Stomach (tissue), 9 donors: Measurements from ENCODE around the gene ERBB4. TPM values are rescaled to one million over a fixed set of nuclear protein-coding genes. Genes with fewer than 3 reads are reported as not detected.

Experiments used
- DNase-seq, 2 donors: peaks; one replicate each; pipeline versions ENCODE4 v3.0.0 to v3.0.0-alpha.2; 2013 to 2019
- H3K27ac ChIP-seq, 5 donors: fragments of 200-600 bp in 4 of 5; sonication (generic) in 4 of 5; one replicate each; pipeline ENCODE4 v1.5.1; 2013 to 2019; ENCODE audit warnings: mild to moderate bottlenecking in 1 of 5, moderate library complexity in 1 of 5
- H3K27me3 ChIP-seq, 3 donors: fragments of 200-600 bp; sonication (generic); one replicate each; pipeline ENCODE4 v1.5.1; 2017 to 2019; ENCODE audit warnings: mixed run types in 1 of 3
- H3K36me3 ChIP-seq, 4 donors: fragments of 200-600 bp; sonication (generic); 1 replicate in 3 of 4; 2 replicates in 1 of 4; pipeline ENCODE4 v1.5.1; 2016 to 2019
- H3K4me1 ChIP-seq, 4 donors: fragments of 200-600 bp; sonication (generic); one replicate each; pipeline ENCODE4 v1.5.1; 2016 to 2019
- H3K4me3 ChIP-seq, 4 donors: fragments of 200-600 bp; sonication (generic) in 3 of 4; one replicate each; pipeline ENCODE4 v1.5.1; 2016 to 2019; ENCODE audit warnings: mild to moderate bottlenecking in 1 of 4
- H3K9me3 ChIP-seq, 4 donors: fragments of 200-600 bp; sonication (generic); one replicate each; pipeline ENCODE4 v1.5.1; 2016 to 2019
- EP300 ChIP-seq: sonication (generic); formaldehyde crosslinking; IDR thresholded peaks from one replicate; pipeline ENCODE4 v1.6.1; 2017; ENCODE audit warnings: antibody characterized with exemption
- POLR2A ChIP-seq, 4 donors: fragments of 450-650 bp; IDR thresholded peaks; one replicate each; pipeline ENCODE4 v1.6.1; 2016; ENCODE audit warnings: antibody characterized with exemption in 4 of 4, control low read depth in 2 of 4, mild to moderate bottlenecking in 1 of 4, moderate library complexity in 1 of 4
- POLR2AphosphoS5 ChIP-seq, 3 donors: sonication (generic); formaldehyde crosslinking; IDR thresholded peaks; one replicate each; pipeline ENCODE4 v1.6.1; 2016; ENCODE audit warnings: antibody characterized with exemption in 3 of 3
- WGBS, 5 donors: extraction: QIAGEN DNeasy Blood & Tissue Kit in 3 of 5; methylation state at CpG; one replicate each; pipeline versions ENCODE4 v1.1.5 to v1.1.7; 2013 to 2018; 5-methylcytosine and 5-hydroxymethylcytosine counted together
- intact Hi-C: fragments of 100-400 bp; cut with DNase I; formaldehyde crosslinking; loops from one replicate; pipeline ENCODE4 v1.15.1; 2023; ENCODE audit warnings: low total_unique reads
- polyA plus RNA-seq, 3 donors: library from polyadenylated mRNA; stranded (reverse); fragments of 200-250 nt; gene quantifications; one replicate each; pipeline ENCODE4 v1.2.3, GENCODE V29; 2013
- total RNA-seq, 5 donors: library from RNA; depleted of rRNA; stranded (reverse); fragments of >200 nt; gene quantifications; one replicate each; pipeline versions ENCODE4 v1.1.0 to v1.2.3, GENCODE V29; 2014 to 2016
- TF ChIP-seq, protein P1 (sequence below), 7 experiments: fragments of 450-650 bp in 4 of 7; fragments of 200-600 bp in 3 of 7; sonication (generic) in 3 of 7; IDR thresholded peaks; one replicate each; pipeline ENCODE4 v1.5.1; 2016 to 2019; ENCODE audit warnings: antibody characterized with exemption in 7 of 7, control low read depth in 2 of 7, mild to moderate bottlenecking in 1 of 7
- donor health status: healthy with polysubstance abuse.
- donor health status: Bipolar disorder and iron deficiency.
- donor health status: healthy.

ERBB4 gene
- total and polyA plus RNA-seq, 8 donors, result 0.12 to 2.5 (median 0.45) TPM; not detected in 1

DNA sequence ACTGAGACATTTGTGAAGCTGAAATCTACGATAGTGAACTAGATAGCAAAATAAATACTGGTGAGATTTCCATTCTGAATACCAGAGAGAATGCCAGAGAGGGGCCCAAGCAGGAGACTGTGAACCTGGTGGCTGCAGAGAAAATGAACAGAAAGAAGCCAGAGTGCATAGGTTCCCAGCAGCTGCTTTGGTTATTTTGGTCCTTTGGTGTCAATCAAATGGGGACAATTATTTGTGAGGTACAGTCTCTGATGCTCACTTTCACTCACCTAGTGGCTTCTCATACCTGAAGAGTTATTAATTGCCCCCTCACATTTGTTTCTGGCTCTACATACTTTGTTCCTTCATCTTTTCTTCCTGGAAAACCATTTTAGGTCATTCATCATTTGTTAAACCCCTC, 1170.1 kb downstream of the ERBB4 start:
- no peaks in the 10 kb centered on the region for H3K9me3 ChIP-seq
- H3K27me3 ChIP-seq, result no peaks in the 10 kb centered on the region
- no peaks in the 10 kb centered on the region for H3K36me3 ChIP-seq
- DNase-seq, result no peak
- intact Hi-C loops, result no loop called here
- H3K4me1 ChIP-seq, result no peaks in the 10 kb centered on the region
- whole genome bisulfite sequencing, 5 donors, result 7 to 50% (median 21%) methylated on average over 1 of the region's 1 CpG
- H3K27ac ChIP-seq, result no peak overlapping the region
- H3K4me3 ChIP-seq, result no peak overlapping the region
- TF ChIP-seq, protein P1, sequence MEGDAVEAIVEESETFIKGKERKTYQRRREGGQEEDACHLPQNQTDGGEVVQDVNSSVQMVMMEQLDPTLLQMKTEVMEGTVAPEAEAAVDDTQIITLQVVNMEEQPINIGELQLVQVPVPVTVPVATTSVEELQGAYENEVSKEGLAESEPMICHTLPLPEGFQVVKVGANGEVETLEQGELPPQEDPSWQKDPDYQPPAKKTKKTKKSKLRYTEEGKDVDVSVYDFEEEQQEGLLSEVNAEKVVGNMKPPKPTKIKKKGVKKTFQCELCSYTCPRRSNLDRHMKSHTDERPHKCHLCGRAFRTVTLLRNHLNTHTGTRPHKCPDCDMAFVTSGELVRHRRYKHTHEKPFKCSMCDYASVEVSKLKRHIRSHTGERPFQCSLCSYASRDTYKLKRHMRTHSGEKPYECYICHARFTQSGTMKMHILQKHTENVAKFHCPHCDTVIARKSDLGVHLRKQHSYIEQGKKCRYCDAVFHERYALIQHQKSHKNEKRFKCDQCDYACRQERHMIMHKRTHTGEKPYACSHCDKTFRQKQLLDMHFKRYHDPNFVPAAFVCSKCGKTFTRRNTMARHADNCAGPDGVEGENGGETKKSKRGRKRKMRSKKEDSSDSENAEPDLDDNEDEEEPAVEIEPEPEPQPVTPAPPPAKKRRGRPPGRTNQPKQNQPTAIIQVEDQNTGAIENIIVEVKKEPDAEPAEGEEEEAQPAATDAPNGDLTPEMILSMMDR (IDR thresholded peaks at IDR 0.05), result no peak
- no peak for TF ChIP-seq POLR2A (IDR thresholded peaks at IDR 0.05)
- TF ChIP-seq POLR2AphosphoS5 (IDR thresholded peaks at IDR 0.05), result no peak
- TF ChIP-seq EP300, result no peak

DNA sequence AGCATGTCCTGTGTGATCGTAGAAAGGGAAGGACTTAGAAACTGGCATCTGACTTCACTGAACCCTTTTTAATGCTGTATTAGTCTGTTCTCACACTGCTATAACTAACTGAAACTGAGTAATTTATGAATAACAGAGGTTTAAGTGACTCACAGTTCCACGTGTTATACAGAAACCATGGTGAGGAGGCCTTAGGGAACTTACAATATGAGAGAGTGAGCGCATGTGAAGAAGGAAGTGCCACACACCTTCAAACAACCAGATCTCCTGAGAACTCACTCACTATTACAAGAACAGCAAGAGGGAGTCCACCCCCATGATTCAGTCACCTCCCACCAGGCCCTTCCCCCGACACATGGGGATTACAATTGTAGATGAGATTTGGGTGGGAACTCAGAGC, 1170.9 kb downstream of the ERBB4 start:
- 65 to 76% (median 70%) methylated on average over 4 of the region's 4 CpGs for WGBS, 5 donors
- Histone ChIP-seq H3K27ac (no peak overlapping the region), H3K36me3 (no peaks in the 10 kb centered on the region), H3K9me3 (peaks cover 0 to 4% (median 0%) of the 10 kb centered on the region in 4 donors), H3K4me3 (no peak overlapping the region), H3K27me3 (no peaks in the 10 kb centered on the region), H3K4me1 (no peaks in the 10 kb centered on the region)
- no peak for TF ChIP-seq POLR2AphosphoS5 (IDR thresholded peaks at IDR 0.05)
- DNase-seq, result no peak
- intact Hi-C loops, result no loop called here

DNA sequence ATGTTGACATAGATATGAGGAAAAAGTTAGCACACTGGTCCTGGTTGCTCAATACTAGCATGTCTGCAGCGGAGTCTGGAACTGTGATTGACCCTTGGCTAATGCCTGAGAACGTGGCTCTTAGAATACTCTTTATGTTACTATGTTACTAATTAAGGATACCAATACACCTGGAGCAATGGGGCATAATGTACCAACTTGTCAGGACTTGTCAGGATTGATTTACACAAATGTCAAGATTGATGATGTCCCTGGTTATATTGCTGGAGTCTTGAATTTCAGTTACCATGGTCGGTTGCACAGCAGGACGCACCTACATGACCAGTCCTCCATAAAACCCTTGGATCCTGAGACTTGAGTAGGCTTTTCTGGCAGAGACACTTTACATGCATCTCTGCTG, 1171.3 kb downstream of the ERBB4 start:
- TF ChIP-seq, protein P1 (IDR thresholded peaks at IDR 0.05), result no peak
- TF ChIP-seq POLR2A (IDR thresholded peaks at IDR 0.05) (no peak), EP300 (no peak), POLR2AphosphoS5 (IDR thresholded peaks at IDR 0.05) (no peak)
- H3K27ac ChIP-seq, result no peak overlapping the region
- peaks cover 0 to 4% (median 0%) of the 10 kb centered on the region in 4 donors for H3K9me3 ChIP-seq
- WGBS, 5 donors, result 72 to 86% (median 79%) methylated on average over 4 of the region's 4 CpGs
- H3K4me3 ChIP-seq, result no peak overlapping the region
- H3K36me3 ChIP-seq, result no peaks in the 10 kb centered on the region
- H3K27me3 ChIP-seq, result no peaks in the 10 kb centered on the region
- no peaks in the 10 kb centered on the region for H3K4me1 ChIP-seq
- no peak for DNase-seq
- intact Hi-C loops, result no loop called here

DNA sequence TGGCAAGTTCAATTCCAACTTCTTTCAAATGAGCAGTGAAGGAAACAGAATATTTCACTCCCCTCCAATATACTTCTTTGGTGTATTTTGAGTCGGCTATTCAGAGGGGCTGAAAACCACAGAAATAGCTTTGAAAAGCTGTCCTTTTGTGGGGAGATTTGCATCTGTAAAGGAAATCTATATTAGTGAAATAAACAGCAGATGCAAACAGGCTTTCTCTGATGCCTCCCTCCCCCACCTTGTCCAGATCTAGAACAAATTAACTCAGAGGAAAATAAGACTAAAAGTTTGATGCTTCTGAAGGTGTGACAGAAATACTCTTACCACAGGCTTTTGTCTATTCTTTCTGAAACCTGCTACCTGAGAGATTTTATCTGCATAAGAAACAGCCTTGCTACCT, 1173.7 kb downstream of the ERBB4 start:
- TF ChIP-seq, protein P1 (IDR thresholded peaks at IDR 0.05), result no peak
- TF ChIP-seq POLR2AphosphoS5 (IDR thresholded peaks at IDR 0.05) (no peak), POLR2A (IDR thresholded peaks at IDR 0.05) (no peak), EP300 (no peak)
- 61 to 77% (median 64%) methylated on average over 1 of the region's 1 CpG for WGBS, 5 donors
- intact Hi-C loops, result no loop called here

DNA sequence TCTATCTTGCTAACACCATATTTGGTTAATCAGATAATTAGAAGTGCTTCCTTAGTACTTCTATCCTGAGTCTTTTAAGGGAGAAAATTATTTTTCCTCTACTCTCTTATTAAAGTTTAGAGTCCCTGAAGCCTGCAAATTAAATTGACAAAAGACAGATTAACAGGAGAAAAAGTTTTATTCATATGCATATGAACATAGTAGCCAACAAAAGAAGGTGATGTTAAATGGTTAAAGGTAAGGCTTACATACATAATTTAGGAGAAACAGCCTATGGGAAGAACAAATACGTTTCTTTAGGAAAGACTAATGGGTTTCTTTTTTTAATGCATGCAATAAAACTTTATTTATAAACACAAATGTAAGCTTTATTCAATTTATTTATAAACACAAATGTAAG, 1177.2 kb downstream of the ERBB4 start:
- WGBS, 5 donors, result 21 to 38% (median 28%) methylated on average over 1 of the region's 1 CpG
- TF ChIP-seq POLR2A (IDR thresholded peaks at IDR 0.05), result no peak
- TF ChIP-seq, protein P1 (IDR thresholded peaks at IDR 0.05), result no peak
- no peak for TF ChIP-seq EP300
- TF ChIP-seq POLR2AphosphoS5 (IDR thresholded peaks at IDR 0.05), result no peak
- Histone ChIP-seq H3K9me3 (peaks cover 0 to 4% (median 0%) of the 10 kb centered on the region in 4 donors), H3K27me3 (no peaks in the 10 kb centered on the region), H3K36me3 (no peaks in the 10 kb centered on the region), H3K4me1 (no peaks in the 10 kb centered on the region), H3K4me3 (no peak overlapping the region), H3K27ac (no peak overlapping the region)
- intact Hi-C loops, result no loop called here
- no peak for DNase-seq

More for the DNA sequence above, 1173.7 kb downstream of the ERBB4 start:
- H3K4me3 ChIP-seq, result no peak overlapping the region
- no peaks in the 10 kb centered on the region for H3K4me1 ChIP-seq
- H3K27me3 ChIP-seq, result no peaks in the 10 kb centered on the region
- H3K27ac ChIP-seq, result no peak overlapping the region
- H3K9me3 ChIP-seq, result peaks cover 0 to 4% (median 0%) of the 10 kb centered on the region in 4 donors
- H3K36me3 ChIP-seq, result no peaks in the 10 kb centered on the region
- no peak for DNase-seq
